Breast epithelium (tissue), 3 donors: ENCODE measurements around the gene TPSB2.
"Not testable (repeated sequence)": the region's sequence is repeated elsewhere in the genome, so short reads cannot be mapped to it uniquely, and the experiment has no call there.

Source experiments
- POLR2A ChIP-seq: fragments of 450-650 bp; IDR thresholded peaks from one replicate; pipeline ENCODE4 v1.6.1; 2016; ENCODE audit warnings: antibody characterized with exemption, mild to moderate bottlenecking, moderate library complexity
- POLR2AphosphoS5 ChIP-seq, 3 donors: sonication (generic); formaldehyde crosslinking; IDR thresholded peaks; one replicate each; pipeline ENCODE4 v1.6.1; 2017; ENCODE audit warnings: antibody characterized with exemption in 3 of 3
- TF ChIP-seq, protein P1 (sequence below), 3 donors: fragments of 450-650 bp; IDR thresholded peaks; one replicate each; pipeline ENCODE4 v1.5.1; 2016 to 2017; ENCODE audit warnings: antibody characterized with exemption in 3 of 3, mild to moderate bottlenecking in 3 of 3, moderate library complexity in 3 of 3

DNA sequence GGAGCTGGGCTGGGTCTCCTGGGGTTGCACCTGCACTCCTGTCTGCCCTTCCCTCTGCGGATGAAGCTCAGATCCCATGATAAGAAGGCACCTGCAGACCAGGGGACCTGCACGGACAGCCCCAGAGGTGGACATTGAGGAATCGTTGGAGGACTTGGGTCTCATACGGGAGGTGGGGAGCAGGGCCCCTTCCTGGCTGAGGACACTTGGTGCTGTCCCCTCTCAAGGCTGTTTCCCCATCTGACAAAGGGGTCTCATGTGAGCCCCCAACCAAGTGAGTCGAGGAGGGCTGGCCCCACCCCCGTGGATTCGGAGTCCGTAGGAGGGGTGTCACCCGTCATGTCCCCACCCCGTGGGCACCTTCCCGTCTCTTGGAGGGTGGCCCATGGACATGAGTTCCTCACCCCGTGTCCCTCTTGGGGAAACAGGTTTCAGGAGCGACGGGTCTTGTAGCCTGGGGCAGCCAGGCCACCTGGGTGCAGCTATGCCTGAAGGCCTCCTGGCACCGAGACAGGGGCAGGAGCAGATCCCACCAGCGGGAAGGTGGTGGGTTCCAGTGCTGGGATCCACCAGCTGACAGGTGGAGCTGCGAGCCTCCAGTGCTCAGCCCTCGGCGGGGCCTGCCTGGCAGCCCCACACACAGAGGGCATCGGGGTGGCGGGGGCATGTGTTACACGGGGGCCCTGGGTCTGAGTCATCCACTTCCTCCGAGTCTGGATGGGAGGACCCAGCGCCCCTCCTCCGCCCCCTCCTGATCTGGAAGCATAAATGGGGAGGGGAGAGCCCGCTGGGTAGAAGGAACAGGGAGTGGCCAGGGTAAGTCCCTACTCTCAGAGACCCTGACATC is 25.5 kb upstream of the TPSB2 start, which contains the start of gene TPSD1:
- TF ChIP-seq, protein P1, sequence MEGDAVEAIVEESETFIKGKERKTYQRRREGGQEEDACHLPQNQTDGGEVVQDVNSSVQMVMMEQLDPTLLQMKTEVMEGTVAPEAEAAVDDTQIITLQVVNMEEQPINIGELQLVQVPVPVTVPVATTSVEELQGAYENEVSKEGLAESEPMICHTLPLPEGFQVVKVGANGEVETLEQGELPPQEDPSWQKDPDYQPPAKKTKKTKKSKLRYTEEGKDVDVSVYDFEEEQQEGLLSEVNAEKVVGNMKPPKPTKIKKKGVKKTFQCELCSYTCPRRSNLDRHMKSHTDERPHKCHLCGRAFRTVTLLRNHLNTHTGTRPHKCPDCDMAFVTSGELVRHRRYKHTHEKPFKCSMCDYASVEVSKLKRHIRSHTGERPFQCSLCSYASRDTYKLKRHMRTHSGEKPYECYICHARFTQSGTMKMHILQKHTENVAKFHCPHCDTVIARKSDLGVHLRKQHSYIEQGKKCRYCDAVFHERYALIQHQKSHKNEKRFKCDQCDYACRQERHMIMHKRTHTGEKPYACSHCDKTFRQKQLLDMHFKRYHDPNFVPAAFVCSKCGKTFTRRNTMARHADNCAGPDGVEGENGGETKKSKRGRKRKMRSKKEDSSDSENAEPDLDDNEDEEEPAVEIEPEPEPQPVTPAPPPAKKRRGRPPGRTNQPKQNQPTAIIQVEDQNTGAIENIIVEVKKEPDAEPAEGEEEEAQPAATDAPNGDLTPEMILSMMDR (IDR thresholded peaks at IDR 0.05), result not testable (repeated sequence)
- TF ChIP-seq POLR2AphosphoS5 (IDR thresholded peaks at IDR 0.05); POLR2A: not testable (repeated sequence)
